PC-9 (cell line): ENCODE results near the gene FIZ1. TPM values are rescaled to one million over a fixed set of nuclear protein-coding genes. Genes with fewer than 3 reads are reported as not detected.

Experiments
- BruUV-seq: library from RNA; stranded (reverse); fragments of 400-500 nt; replicated peaks from 2 replicates; lab custom pipeline; 2021; lab: Mats Ljungman, UMichigan
- CTCF ChIA-PET: fragments of 300-600 bp; sonication (Branson Sonifier 250); formaldehyde crosslinking; loops from one replicate; lab custom pipeline; 2022; ENCODE audit warnings: antibody characterized with exemption; lab: Charles Lee
- POLR2A ChIA-PET: fragments of 300-600 bp; sonication (Branson Sonifier 250); formaldehyde crosslinking; loops from one replicate; lab custom pipeline; 2022; ENCODE audit warnings: antibody characterized with exemption; ENCODE audit not compliant: unreplicated experiment; lab: Charles Lee
- DNase-seq, 2 experiments: peaks; one replicate each; pipeline versions ENCODE4 v3.0.0 to v3.0.0-alpha.2; 2015 to 2022; ENCODE audit warnings: mixed read lengths in 1 of 2
- H2AFZ ChIP-seq: fragments of 200-600 bp; sonication (generic); 2 replicates; pipeline ENCODE4 v1.8.1; 2017; ENCODE audit warnings: antibody characterized with exemption
- H3F3A ChIP-seq: fragments of 200-600 bp; sonication (generic); 2 replicates; pipeline ENCODE4 v1.8.1; 2017; ENCODE audit warnings: antibody characterized with exemption, mild to moderate bottlenecking, low read depth; ENCODE audit not compliant: insufficient read depth
- H3K27ac ChIP-seq: fragments of 200-600 bp; sonication (generic); 2 replicates; pipeline ENCODE4 v1.6.1; 2016; ENCODE audit warnings: mixed run types
- H3K27me3 ChIP-seq: fragments of 200-600 bp; sonication (generic); 2 replicates; pipeline ENCODE4 v1.6.1; 2016; ENCODE audit warnings: low read depth, mixed run types; ENCODE audit not compliant: insufficient read depth
- H3K36me3 ChIP-seq: fragments of 200-600 bp; sonication (generic); 2 replicates; pipeline ENCODE4 v1.6.1; 2016; ENCODE audit warnings: low read depth, mixed run types
- H3K4me1 ChIP-seq: fragments of 200-600 bp; sonication (generic); replicated peaks from 2 replicates; pipeline ENCODE4 v1.6.1; 2016; ENCODE audit warnings: mixed run types; ENCODE audit not compliant: insufficient read depth
- H3K4me2 ChIP-seq: fragments of 200-600 bp; sonication (generic); 2 replicates; pipeline ENCODE4 v1.6.1; 2017; ENCODE audit warnings: mixed run types
- H3K4me3 ChIP-seq: fragments of 200-600 bp; sonication (generic); 2 replicates; pipeline ENCODE4 v1.6.1; 2016; ENCODE audit warnings: mixed run types
- H3K79me2 ChIP-seq: fragments of 200-600 bp; sonication (generic); 2 replicates; pipeline ENCODE4 v1.6.1; 2017; ENCODE audit warnings: low read depth, mixed run types
- H3K9me2 ChIP-seq: fragments of 200-600 bp; sonication (generic); 2 replicates; pipeline ENCODE4 v1.8.1; 2017; ENCODE audit warnings: mild to moderate bottlenecking; ENCODE audit not compliant: insufficient read depth
- H3K9me3 ChIP-seq: fragments of 200-600 bp; sonication (generic); 2 replicates; pipeline ENCODE4 v1.8.1; 2016; ENCODE audit warnings: low read depth; ENCODE audit not compliant: insufficient read depth
- H4K20me1 ChIP-seq: fragments of 200-600 bp; sonication (generic); 2 replicates; pipeline ENCODE4 v1.8.1; 2017; ENCODE audit not compliant: insufficient read depth
- EZH2 ChIP-seq: fragments of 200-600 bp; sonication (generic); IDR thresholded peaks from 2 replicates; pipeline ENCODE4 v1.8.0; 2017; ENCODE audit warnings: antibody characterized with exemption, low read depth
- intact Hi-C: fragments of 100-400 bp; cut with micrococcal nuclease; formaldehyde crosslinking; loops from one replicate; pipeline ENCODE4 v1.10.0; 2022; ENCODE audit not compliant: unreplicated experiment
- total RNA-seq: library from RNA; stranded (reverse); gene quantifications from 2 replicates; pipeline ENCODE4 v1.2.3, GENCODE V29; 2021
- TF ChIP-seq, protein P1 (sequence below): fragments of 200-600 bp; sonication (generic); conservative IDR thresholded peaks from 2 replicates; pipeline ENCODE4 v1.6.1; 2017; ENCODE audit warnings: mixed run types, antibody characterized with exemption, mild to moderate bottlenecking, moderate library complexity

Gene FIZ1
- total RNA-seq, 1 experiment from 2014 or later = 25.4 TPM

DNA sequence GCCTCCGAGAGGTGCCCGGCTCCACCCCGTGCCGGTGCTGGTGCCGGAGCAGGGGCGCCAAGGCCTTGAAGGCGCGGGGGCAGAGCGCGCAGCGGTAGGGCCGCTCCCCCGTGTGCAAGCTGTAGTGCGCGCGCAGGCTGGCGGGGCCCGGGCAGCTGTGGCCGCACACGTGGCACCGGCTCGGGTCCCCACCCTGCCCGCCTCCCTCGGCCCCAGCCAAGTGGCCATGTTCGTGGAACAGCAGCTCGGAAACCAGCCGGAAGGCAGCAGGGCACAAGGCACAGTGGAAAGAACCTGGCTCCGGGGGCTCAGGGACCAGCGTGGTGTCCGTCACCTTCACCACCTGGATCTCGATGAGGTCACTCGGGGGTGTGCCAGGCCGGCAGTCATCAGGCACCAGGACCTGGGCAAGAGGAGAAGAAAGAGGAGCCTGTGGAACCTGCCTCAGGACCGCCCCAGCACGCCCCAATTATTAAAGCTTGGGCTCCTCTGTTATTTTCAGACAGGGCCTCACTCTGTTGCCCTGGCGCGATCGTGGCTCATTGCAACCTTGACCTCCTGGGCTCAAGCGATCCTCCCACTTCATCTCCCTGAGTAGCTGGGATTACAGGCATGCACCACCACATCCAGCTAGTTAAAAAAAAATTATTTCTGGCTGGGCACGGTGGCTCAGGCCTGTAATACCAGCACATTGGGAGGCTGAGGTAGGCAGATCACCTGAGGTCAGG is 23.1 kb upstream of the FIZ1 start:
- TF ChIP-seq, protein P1, sequence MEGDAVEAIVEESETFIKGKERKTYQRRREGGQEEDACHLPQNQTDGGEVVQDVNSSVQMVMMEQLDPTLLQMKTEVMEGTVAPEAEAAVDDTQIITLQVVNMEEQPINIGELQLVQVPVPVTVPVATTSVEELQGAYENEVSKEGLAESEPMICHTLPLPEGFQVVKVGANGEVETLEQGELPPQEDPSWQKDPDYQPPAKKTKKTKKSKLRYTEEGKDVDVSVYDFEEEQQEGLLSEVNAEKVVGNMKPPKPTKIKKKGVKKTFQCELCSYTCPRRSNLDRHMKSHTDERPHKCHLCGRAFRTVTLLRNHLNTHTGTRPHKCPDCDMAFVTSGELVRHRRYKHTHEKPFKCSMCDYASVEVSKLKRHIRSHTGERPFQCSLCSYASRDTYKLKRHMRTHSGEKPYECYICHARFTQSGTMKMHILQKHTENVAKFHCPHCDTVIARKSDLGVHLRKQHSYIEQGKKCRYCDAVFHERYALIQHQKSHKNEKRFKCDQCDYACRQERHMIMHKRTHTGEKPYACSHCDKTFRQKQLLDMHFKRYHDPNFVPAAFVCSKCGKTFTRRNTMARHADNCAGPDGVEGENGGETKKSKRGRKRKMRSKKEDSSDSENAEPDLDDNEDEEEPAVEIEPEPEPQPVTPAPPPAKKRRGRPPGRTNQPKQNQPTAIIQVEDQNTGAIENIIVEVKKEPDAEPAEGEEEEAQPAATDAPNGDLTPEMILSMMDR = no peak
- TF ChIP-seq EZH2 = no peak
- Histone ChIP-seq H3K9me2 (no peaks in the 10 kb centered on the region), H3K27me3 (no peaks in the 10 kb centered on the region), H3K4me3 (no peak overlapping the region), H4K20me1 (peaks cover 10% of the 10 kb centered on the region), H3K9me3 (no peaks in the 10 kb centered on the region), H3K4me1 (peaks cover 14% of the 10 kb centered on the region), H3K4me2 (no peak overlapping the region), H2AFZ (no peak overlapping the region), H3K79me2 (no peaks in the 10 kb centered on the region), H3K27ac (no peak overlapping the region), H3F3A (peaks cover 32% of the 10 kb centered on the region), H3K36me3 (0 out of 2 replicates have a peak, but pooled peaks cover 3% of the 10 kb centered on the region)
- ChIA-PET CTCF (no interaction called here), POLR2A (interaction anchor here (0.7 kb wide), 1 partner anchor 15 kb away, joined by 9 read pairs; no protein-coding TSS in a partner anchor)
- no TSS peak for BruUV-seq
- no peak for DNase-seq
- intact Hi-C loops = no loop called here

DNA sequence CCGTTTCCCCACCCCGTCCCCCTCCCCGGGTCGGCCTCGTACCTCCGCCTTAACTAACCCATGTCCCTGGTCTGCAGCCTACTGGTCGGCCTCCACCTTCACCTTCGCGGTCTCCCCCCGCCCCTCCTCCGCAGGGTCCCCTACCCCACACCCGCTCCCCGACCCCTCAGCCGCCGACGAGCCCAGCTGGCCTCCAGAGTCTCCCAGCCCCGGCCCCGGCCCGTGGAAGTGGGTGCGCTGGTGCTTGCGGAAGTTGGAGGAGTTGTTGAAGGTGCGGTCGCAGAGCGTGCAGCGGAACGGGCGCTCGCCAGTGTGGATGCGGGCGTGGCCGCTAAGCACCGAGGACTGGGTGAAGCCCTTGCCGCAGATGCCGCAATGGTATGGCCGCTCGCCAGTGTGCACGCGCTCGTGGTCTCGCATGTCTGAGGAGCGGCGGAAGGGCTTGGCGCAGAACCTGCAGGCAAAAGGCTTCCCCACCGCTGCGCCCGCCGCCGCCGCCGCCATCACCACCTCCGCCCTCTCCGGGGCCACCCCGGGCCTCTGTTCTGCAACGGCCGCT is 22.4 kb upstream of the FIZ1 start:
- H2AFZ ChIP-seq = no peak overlapping the region
- no TSS peak for BruUV-seq
- H3K27me3 ChIP-seq = no peaks in the 10 kb centered on the region
- no peaks in the 10 kb centered on the region for H3K9me2 ChIP-seq
- H3K27ac ChIP-seq = no peak overlapping the region
- no peak overlapping the region for H3K4me2 ChIP-seq
- intact Hi-C loops = no loop called here
- H3F3A ChIP-seq = peaks cover 35% of the 10 kb centered on the region
- H3K36me3 ChIP-seq = 0 out of 2 replicates have a peak, but pooled peaks cover 3% of the 10 kb centered on the region
- H3K4me1 ChIP-seq = peaks cover 14% of the 10 kb centered on the region
- H3K9me3 ChIP-seq = no peaks in the 10 kb centered on the region
- H4K20me1 ChIP-seq = peaks cover 10% of the 10 kb centered on the region
- no peak overlapping the region for H3K4me3 ChIP-seq
- TF ChIP-seq, protein P1 = no peak
- no peak for TF ChIP-seq EZH2
- CTCF ChIA-PET = no interaction called here
- POLR2A ChIA-PET = no interaction called here
- DNase-seq = no peak
- no peaks in the 10 kb centered on the region for H3K79me2 ChIP-seq

DNA sequence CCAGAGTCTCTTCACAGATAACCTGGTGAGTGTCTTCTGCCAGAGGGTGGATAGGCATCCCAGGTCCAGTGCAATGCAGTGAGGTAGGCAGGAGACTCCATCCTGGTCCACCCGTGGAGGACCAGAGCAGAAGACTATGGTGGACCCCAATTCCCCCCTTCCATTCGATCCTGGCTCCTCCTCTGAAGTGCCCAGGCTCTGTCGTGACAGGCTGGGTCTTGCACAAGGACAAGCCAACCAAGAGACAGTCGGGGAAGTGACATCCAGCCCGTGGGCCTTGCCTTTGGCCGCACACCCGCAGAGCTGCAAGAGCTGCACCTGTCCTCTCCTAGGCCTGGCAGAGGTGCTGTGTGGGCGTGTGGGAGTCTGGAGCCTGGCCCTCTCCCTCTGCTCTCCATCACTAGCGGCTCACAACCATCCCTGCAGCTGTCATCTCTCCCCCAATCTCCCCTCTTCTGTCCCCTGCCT is 21.9 kb upstream of the FIZ1 start:
- Histone ChIP-seq H4K20me1 (peaks cover 10% of the 10 kb centered on the region), H2AFZ (no peak overlapping the region), H3K4me1 (peaks cover 14% of the 10 kb centered on the region), H3F3A (peaks cover 35% of the 10 kb centered on the region), H3K27me3 (no peaks in the 10 kb centered on the region), H3K4me3 (no peak overlapping the region), H3K4me2 (no peak overlapping the region), H3K27ac (no peak overlapping the region), H3K79me2 (no peaks in the 10 kb centered on the region), H3K36me3 (0 out of 2 replicates have a peak, but pooled peaks cover 3% of the 10 kb centered on the region), H3K9me2 (no peaks in the 10 kb centered on the region), H3K9me3 (no peaks in the 10 kb centered on the region)
- intact Hi-C loops = no loop called here
- TF ChIP-seq EZH2 = no peak
- TF ChIP-seq, protein P1 = no peak
- CTCF ChIA-PET = interaction anchor here (0.6 kb wide), 1 partner anchor 9 kb away, joined by 6 read pairs; no protein-coding TSS in a partner anchor
- DNase-seq = no peak
- POLR2A ChIA-PET = no interaction called here
- BruUV-seq = no TSS peak
